IMR-90 (cell line): Measurements from ENCODE around the gene MAGI2.

Experiments
- CEBPB ChIP-seq: IDR thresholded peaks from 2 replicates; pipeline ENCODE4 v1.6.1; 2012; ENCODE audit warnings: low read depth, low read length, improper control_type of control experiment
- ELK1 ChIP-seq: fragments of 150-350 bp; IDR thresholded peaks from 2 replicates; pipeline ENCODE4 v1.6.1; 2016; ENCODE audit warnings: low read depth, mild to moderate bottlenecking, low read length, moderate library complexity, borderline replicate concordance
- MXI1 ChIP-seq: IDR thresholded peaks from 2 replicates; pipeline ENCODE4 v1.6.1; 2012; ENCODE audit warnings: low read depth, mild to moderate bottlenecking, low read length, moderate library complexity, borderline replicate concordance
- POLR2A ChIP-seq: IDR thresholded peaks from 2 replicates; pipeline ENCODE4 v1.6.1; 2012; ENCODE audit warnings: mild to moderate bottlenecking, low read depth, low read length
- RAD21 ChIP-seq: IDR thresholded peaks from 2 replicates; pipeline ENCODE4 v1.6.1; 2012; ENCODE audit warnings: low read length, improper control_type of control experiment
- RCOR1 ChIP-seq: IDR thresholded peaks from 2 replicates; pipeline ENCODE4 v1.6.1; 2012; ENCODE audit warnings: mild to moderate bottlenecking, low read length, improper control_type of control experiment; ENCODE audit not compliant: insufficient replicate concordance
- USF2 ChIP-seq: fragments of 150-350 bp; IDR thresholded peaks from 2 replicates; pipeline ENCODE4 v1.6.1; 2017; ENCODE audit warnings: mild to moderate bottlenecking, antibody characterized with exemption, low read length, low read depth
- TF ChIP-seq, protein P1 (sequence below): conservative IDR thresholded peaks from 2 replicates; pipeline ENCODE4 v1.5.1; 2012; ENCODE audit warnings: mild to moderate bottlenecking, low read depth, low read length, improper control_type of control experiment

GRCh38 chr7:79455173-79455790 is 1.8 kb upstream of the MAGI2 start:
- TF ChIP-seq, protein P1, sequence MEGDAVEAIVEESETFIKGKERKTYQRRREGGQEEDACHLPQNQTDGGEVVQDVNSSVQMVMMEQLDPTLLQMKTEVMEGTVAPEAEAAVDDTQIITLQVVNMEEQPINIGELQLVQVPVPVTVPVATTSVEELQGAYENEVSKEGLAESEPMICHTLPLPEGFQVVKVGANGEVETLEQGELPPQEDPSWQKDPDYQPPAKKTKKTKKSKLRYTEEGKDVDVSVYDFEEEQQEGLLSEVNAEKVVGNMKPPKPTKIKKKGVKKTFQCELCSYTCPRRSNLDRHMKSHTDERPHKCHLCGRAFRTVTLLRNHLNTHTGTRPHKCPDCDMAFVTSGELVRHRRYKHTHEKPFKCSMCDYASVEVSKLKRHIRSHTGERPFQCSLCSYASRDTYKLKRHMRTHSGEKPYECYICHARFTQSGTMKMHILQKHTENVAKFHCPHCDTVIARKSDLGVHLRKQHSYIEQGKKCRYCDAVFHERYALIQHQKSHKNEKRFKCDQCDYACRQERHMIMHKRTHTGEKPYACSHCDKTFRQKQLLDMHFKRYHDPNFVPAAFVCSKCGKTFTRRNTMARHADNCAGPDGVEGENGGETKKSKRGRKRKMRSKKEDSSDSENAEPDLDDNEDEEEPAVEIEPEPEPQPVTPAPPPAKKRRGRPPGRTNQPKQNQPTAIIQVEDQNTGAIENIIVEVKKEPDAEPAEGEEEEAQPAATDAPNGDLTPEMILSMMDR = no peak
- no peak for TF ChIP-seq CEBPB
- TF ChIP-seq RCOR1 = no peak
- TF ChIP-seq ELK1 = no peak
- TF ChIP-seq POLR2A = no peak
- no peak for TF ChIP-seq RAD21
- no peak for TF ChIP-seq USF2
- TF ChIP-seq MXI1 = no peak
